ENCODE results near the gene COMMD6.
"Not testable (repeated sequence)": the region's sequence is repeated elsewhere in the genome, so short reads cannot be mapped to it uniquely, and the experiment has no call there.

The COMMD6 gene

GRCh38 chr13:75550159-75550567 is 12.5 kb upstream of the COMMD6 start:
- in situ Hi-C loops (cut with MboI; ENCODE audit: low pct_unique_long_range_greater_than_20kb, low sequenced_read_pairs, unreplicated experiment): no loop called here
- peak; percentile 43 for DNase-seq (ENCODE audit: low spot score)
- no peak for TF ChIP-seq CTCF (IDR thresholded peaks at IDR 0.05; ENCODE audit: extremely low read depth, insufficient read depth, missing control alignments)

DNA sequence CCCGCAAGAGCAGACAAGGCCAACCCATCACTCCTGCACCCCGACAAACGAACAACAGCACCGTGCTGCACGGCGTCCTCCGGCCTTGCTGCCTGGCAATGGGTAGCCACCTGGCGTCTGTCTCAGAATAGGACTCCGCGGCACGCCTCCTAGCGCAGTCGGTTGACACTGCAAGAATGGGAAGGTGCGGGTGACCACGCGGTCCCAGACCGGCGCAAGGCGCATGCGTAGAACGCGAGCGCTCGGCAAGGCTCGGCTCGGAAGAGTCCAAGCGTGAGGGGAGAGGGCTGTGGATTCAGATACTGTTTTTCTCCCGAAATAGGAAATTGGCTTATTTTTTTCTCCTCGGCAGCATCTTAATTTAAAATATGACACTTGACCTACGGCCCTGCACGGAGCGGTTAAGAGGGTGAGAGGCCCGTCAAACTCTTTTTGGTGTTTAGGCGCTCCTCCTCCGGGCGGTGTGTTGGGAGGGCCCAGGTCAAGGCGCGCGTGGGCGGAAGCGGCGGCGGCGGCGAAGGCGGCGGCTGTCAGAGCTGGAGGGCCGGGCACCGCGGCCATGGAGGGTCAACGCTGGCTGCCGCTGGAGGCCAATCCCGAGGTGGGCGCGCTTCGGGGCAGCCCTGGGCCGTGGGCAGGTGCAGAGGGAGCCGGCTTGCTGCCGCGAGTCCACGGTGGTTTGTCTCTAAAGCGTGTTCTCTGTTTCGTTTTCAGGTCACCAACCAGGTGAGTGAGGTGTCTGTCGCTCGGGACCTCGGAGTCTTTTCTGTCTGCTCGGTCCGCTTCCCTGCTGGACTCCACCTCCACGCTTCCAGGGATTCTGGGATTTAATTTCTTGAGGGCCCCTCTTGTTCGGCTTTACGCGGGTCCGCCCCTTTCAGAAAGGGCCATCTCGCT is 11.9 kb upstream of the COMMD6 start, which contains the start of gene UCHL3:
TSS of gene UCHL3 (plus strand) at position 530 of the 897 bp plus-strand sequence. CDS start at position 560, 30 bp downstream.
- in situ Hi-C loops (cut with MboI; ENCODE audit: low pct_unique_long_range_greater_than_20kb, low sequenced_read_pairs, unreplicated experiment): no loop called here
- peak; percentile 96 for TF ChIP-seq CTCF (IDR thresholded peaks at IDR 0.05; ENCODE audit: extremely low read depth, insufficient read depth, missing control alignments)
- DNase-seq (ENCODE audit: low spot score): peak; percentile 96

GRCh38 chr13:75547917-75548316 is 10.3 kb upstream of the COMMD6 start:
- in situ Hi-C loops (cut with MboI; ENCODE audit: low pct_unique_long_range_greater_than_20kb, low sequenced_read_pairs, unreplicated experiment): no loop called here
- DNase-seq (ENCODE audit: low spot score): no peak
- TF ChIP-seq CTCF (IDR thresholded peaks at IDR 0.05; ENCODE audit: extremely low read depth, insufficient read depth, missing control alignments): no peak

DNA sequence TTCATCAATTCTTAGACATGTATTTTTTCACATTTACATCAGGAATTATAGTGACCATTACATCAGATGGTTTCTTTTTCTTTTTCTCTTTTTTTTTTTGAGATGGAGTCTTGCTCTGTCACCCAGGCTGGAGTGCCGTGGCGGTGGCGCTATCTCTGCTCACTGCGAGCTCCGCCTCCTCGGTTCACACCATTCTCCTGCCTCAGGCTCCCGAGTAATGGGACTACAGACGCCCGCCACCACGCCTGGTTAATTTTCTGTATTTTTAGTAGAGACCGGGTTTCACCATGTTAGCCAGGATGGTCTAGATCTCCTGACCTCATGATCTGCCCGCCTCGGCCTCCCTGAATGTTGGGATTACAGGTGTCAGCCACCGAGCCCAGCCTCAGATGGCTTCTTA is 7.7 kb upstream of the COMMD6 start:
- in situ Hi-C loops (cut with MboI; ENCODE audit: low pct_unique_long_range_greater_than_20kb, low sequenced_read_pairs, unreplicated experiment); DNase-seq (ENCODE audit: low spot score): not testable (repeated sequence)

DNA sequence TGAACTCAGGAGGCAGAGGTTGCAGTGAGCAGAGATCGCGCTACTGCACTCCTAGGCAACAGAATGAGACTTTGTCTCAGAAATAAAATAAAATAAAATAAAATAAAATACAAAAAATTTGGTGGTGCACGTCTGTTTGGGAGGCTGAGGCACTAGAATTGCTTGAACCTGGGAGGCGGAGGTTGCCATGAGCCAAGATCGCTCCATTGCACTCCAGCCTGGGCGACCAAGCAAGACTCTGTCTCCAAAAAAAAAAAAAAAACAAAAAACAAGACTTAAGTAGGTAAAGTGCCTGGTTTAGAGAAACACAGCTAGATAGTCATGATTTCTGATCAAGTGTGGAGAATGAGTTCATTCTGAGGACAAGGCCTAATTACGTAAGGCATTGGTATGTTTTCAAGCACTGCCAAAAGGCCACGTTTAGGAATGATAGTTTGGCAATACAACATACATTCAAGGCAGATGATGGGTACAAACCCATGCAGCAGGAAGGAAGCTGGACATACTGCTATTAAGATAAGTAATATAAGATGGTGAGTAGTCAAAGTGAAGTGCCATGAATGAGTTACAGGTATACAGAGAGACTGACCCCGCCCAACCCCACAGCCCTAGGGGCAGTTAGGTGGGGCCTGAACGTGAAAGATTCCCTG is 7.2 kb upstream of the COMMD6 start:
- no peak for TF ChIP-seq CTCF (IDR thresholded peaks at IDR 0.05; ENCODE audit: extremely low read depth, insufficient read depth, missing control alignments)
- in situ Hi-C loops (cut with MboI; ENCODE audit: low pct_unique_long_range_greater_than_20kb, low sequenced_read_pairs, unreplicated experiment): no loop called here
- no peak for DNase-seq (ENCODE audit: low spot score)

- in situ Hi-C loops (cut with MboI; ENCODE audit: low pct_unique_long_range_greater_than_20kb, low sequenced_read_pairs, unreplicated experiment): no loop called here
- no peak for TF ChIP-seq CTCF (IDR thresholded peaks at IDR 0.05; ENCODE audit: extremely low read depth, insufficient read depth, missing control alignments)
- DNase-seq (ENCODE audit: low spot score): no peak
These were observed 4.3 kb upstream of the COMMD6 start for GRCh38 chr13:75541961-75542360.

DNA sequence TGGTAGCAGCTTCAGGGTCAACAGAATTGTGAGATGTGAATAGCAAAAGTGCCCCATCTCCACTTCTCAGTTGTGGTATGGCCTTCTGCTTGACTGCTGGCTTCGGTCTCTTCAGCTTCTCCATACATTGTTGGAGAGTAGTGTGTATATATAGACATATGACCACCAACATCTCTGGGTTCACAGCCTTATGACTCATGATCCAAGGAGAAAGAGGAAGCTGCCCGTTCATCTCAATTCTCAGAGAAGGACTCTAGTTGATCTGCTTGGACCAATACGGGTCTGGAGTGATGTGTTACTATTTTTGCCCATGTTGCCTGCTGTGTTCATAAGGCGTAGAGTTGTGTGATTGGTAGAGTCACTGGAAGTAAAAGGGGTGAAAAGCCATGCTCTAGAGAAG is 3.6 kb upstream of the COMMD6 start:
- no peak for TF ChIP-seq CTCF (IDR thresholded peaks at IDR 0.05; ENCODE audit: extremely low read depth, insufficient read depth, missing control alignments)
- DNase-seq (ENCODE audit: low spot score): no peak
- in situ Hi-C loops (cut with MboI; ENCODE audit: low pct_unique_long_range_greater_than_20kb, low sequenced_read_pairs, unreplicated experiment): no loop called here

All from GM13977 (cell line).